Endometrial microvascular endothelial cells (primary cell): ENCODE results near the gene CELF2. TPM values are rescaled to one million over a fixed set of nuclear protein-coding genes. Genes with fewer than 3 reads are reported as not detected.

Experiments
- in situ Hi-C: cut with HindIII; loops from 2 replicates; pipeline ENCODE4 v1.10.0; 2017; ENCODE audit warnings: low sequenced_read_pairs, low pct_unique_long_range_greater_than_20kb; ENCODE audit errors: inconsistent ontology term
- total RNA-seq: library from RNA; depleted of rRNA; stranded (reverse); fragments of >200 nt; gene quantifications from one replicate; pipeline ENCODE4 v1.2.3, GENCODE V29; 2015; ENCODE audit errors: inconsistent ontology term

CELF2 gene
- total RNA-seq, 1 donor from 2014 or later = 2.5 TPM

- in situ Hi-C loops = no loop called here
Observed at GRCh38 chr10:11223081-11223480, 205.4 kb downstream of the CELF2 start.

- in situ Hi-C loops = no loop called here
Observed at GRCh38 chr10:11223507-11224140, 206.0 kb downstream of the CELF2 start.

- in situ Hi-C loops = no loop called here
Observed at GRCh38 chr10:11224321-11224720, 206.6 kb downstream of the CELF2 start.

- in situ Hi-C loops = no loop called here
Observed at GRCh38 chr10:11224792-11225416, 207.2 kb downstream of the CELF2 start.

- in situ Hi-C loops = no loop called here
Observed at GRCh38 chr10:11225935-11226334, 208.3 kb downstream of the CELF2 start.

GRCh38 chr10:11227103-11227502 is 209.4 kb downstream of the CELF2 start:
- in situ Hi-C loops = no loop called here

- in situ Hi-C loops = no loop called here
Observed at GRCh38 chr10:11229893-11230292, 212.2 kb downstream of the CELF2 start.

- in situ Hi-C loops = no loop called here
Observed at GRCh38 chr10:11230498-11231167, 213.0 kb downstream of the CELF2 start.

GRCh38 chr10:11231285-11231684 is 213.6 kb downstream of the CELF2 start:
- in situ Hi-C loops = no loop called here

GRCh38 chr10:11232222-11232961 is 214.7 kb downstream of the CELF2 start:
- in situ Hi-C loops = no loop called here

GRCh38 chr10:11234857-11235531 is 217.3 kb downstream of the CELF2 start:
- in situ Hi-C loops = no loop called here

- in situ Hi-C loops = no loop called here
Observed at GRCh38 chr10:11235771-11236170, 218.1 kb downstream of the CELF2 start.

- in situ Hi-C loops = no loop called here
Observed at GRCh38 chr10:11236234-11236633, 218.6 kb downstream of the CELF2 start.

- in situ Hi-C loops = no loop called here
Observed at GRCh38 chr10:11237571-11237970, 219.9 kb downstream of the CELF2 start.

GRCh38 chr10:11238893-11239292 is 221.2 kb downstream of the CELF2 start:
- in situ Hi-C loops = no loop called here

GRCh38 chr10:11240641-11241040 is 223.0 kb downstream of the CELF2 start:
- in situ Hi-C loops = no loop called here

GRCh38 chr10:11242443-11243387 is 225.0 kb downstream of the CELF2 start:
- in situ Hi-C loops = no loop called here
